ENCODE results near the gene SLC44A3. TPM values are rescaled to one million over a fixed set of nuclear protein-coding genes. Genes with fewer than 3 reads are reported as not detected.

The SLC44A3 gene
- total RNA-seq, 1 experiment from 2014 or later = 0.10 TPM

Other genes starting within 250 kb of the SLC44A3 start
- gene CNN3, start 106.8 kb downstream of the SLC44A3 start, total RNA-seq (2014; rRNA removed; shearing (Covaris generic)) = 380 and 387 TPM in 2 replicates